Activated CD4-positive, alpha-beta T cell treated with anti-CD3 and anti-CD28 coated beads, Interleukin-2, amount 50 U/mL, for 24 hours (primary cell): ENCODE measurements around the gene DPYD.

ENCODE experiments used
- DNase-seq, 2 donors: peaks; one replicate each; pipeline ENCODE4 v3.0.0-alpha.2; 2020; ENCODE audit warnings: low read depth in 1 of 2, low spot score in 1 of 2

Gene DPYD

GRCh38 chr1:97623220-97623619 lies 297.6 kb downstream of the DPYD start:
- DNase-seq, result no peak

GRCh38 chr1:97621955-97622354 lies 298.9 kb downstream of the DPYD start:
- no peak for DNase-seq

- no peak for DNase-seq
Observed at GRCh38 chr1:97619706-97620105, 301.1 kb downstream of the DPYD start.

GRCh38 chr1:97610748-97611147 lies 310.1 kb downstream of the DPYD start:
- DNase-seq, result no peak

GRCh38 chr1:97610102-97610501 lies 310.7 kb downstream of the DPYD start:
- no peak for DNase-seq

GRCh38 chr1:97608272-97608671 lies 312.6 kb downstream of the DPYD start:
- no peak for DNase-seq

GRCh38 chr1:97603776-97604175 lies 317.1 kb downstream of the DPYD start:
- no peak for DNase-seq

- DNase-seq, result no peak
Observed at GRCh38 chr1:97603218-97603617, 317.6 kb downstream of the DPYD start.

GRCh38 chr1:97599447-97599846 lies 321.4 kb downstream of the DPYD start:
- DNase-seq, result no peak

- no peak for DNase-seq
Observed at GRCh38 chr1:97593192-97593591, 327.6 kb downstream of the DPYD start.

GRCh38 chr1:97588772-97589171 lies 332.1 kb downstream of the DPYD start:
- DNase-seq, result no peak

- DNase-seq, result no peak
Observed at GRCh38 chr1:97581614-97582051, 339.2 kb downstream of the DPYD start.

- DNase-seq, result no peak
Observed at GRCh38 chr1:97577613-97578012, 343.2 kb downstream of the DPYD start.

- no peak for DNase-seq
Observed at GRCh38 chr1:97573553-97573952, 347.3 kb downstream of the DPYD start.

- no peak for DNase-seq
Observed at GRCh38 chr1:97572561-97572960, 348.3 kb downstream of the DPYD start.

- DNase-seq, result no peak
Observed at GRCh38 chr1:97571760-97572159, 349.1 kb downstream of the DPYD start.

- DNase-seq, result no peak
Observed at GRCh38 chr1:97570691-97571090, 350.1 kb downstream of the DPYD start.

GRCh38 chr1:97567000-97567749 lies 353.7 kb downstream of the DPYD start:
- no peak for DNase-seq

- no peak for DNase-seq
Observed at GRCh38 chr1:97565886-97566285, 354.9 kb downstream of the DPYD start.

GRCh38 chr1:97563926-97564325 lies 356.9 kb downstream of the DPYD start:
- no peak for DNase-seq

GRCh38 chr1:97562081-97562480 lies 358.8 kb downstream of the DPYD start:
- DNase-seq, result no peak

GRCh38 chr1:97560714-97561113 lies 360.1 kb downstream of the DPYD start:
- no peak for DNase-seq

GRCh38 chr1:97553971-97554370 lies 366.9 kb downstream of the DPYD start:
- DNase-seq, result no peak
